Amniotic stem cell (primary cell): ENCODE measurements around the gene SNX19.
"Not testable (repeated sequence)": the region's sequence is repeated elsewhere in the genome, so short reads cannot be mapped to it uniquely, and the experiment has no call there.

Source experiments
- DNase-seq: peaks from one replicate; lab custom pipeline; 2025; lab: John Stamatoyannopoulos, UW

SNX19 gene

GRCh38 chr11:130873761-130874160 lies 42.5 kb downstream of the SNX19 start:
- peak; percentile 6 for DNase-seq

- DNase-seq, result peak; percentile 22
Observed at GRCh38 chr11:130872981-130873380, 43.3 kb downstream of the SNX19 start.

GRCh38 chr11:130872513-130872912 lies 43.8 kb downstream of the SNX19 start:
- DNase-seq, result no peak

- DNase-seq, result no peak
Observed at GRCh38 chr11:130872102-130872501, 44.2 kb downstream of the SNX19 start.

GRCh38 chr11:130871616-130872015 lies 44.7 kb downstream of the SNX19 start:
- DNase-seq, result no peak

GRCh38 chr11:130868721-130869390 lies 47.4 kb downstream of the SNX19 start:
- no peak for DNase-seq

GRCh38 chr11:130868086-130868710 lies 48.1 kb downstream of the SNX19 start:
- no peak for DNase-seq

- no peak for DNase-seq
Observed at GRCh38 chr11:130866831-130867230, 49.4 kb downstream of the SNX19 start.

- no peak for DNase-seq
Observed at GRCh38 chr11:130865774-130866114, 50.5 kb downstream of the SNX19 start.

GRCh38 chr11:130865091-130865773 lies 51.0 kb downstream of the SNX19 start:
- no peak for DNase-seq

- DNase-seq, result peak; percentile 73
Observed at GRCh38 chr11:130861902-130862860, 54.1 kb downstream of the SNX19 start.

- DNase-seq, result no peak
Observed at GRCh38 chr11:130861283-130861682, 55.0 kb downstream of the SNX19 start.

GRCh38 chr11:130859886-130860285 lies 56.4 kb downstream of the SNX19 start:
- no peak for DNase-seq

- no peak for DNase-seq
Observed at GRCh38 chr11:130858215-130858614, 58.1 kb downstream of the SNX19 start.

GRCh38 chr11:130855707-130856106 lies 60.6 kb downstream of the SNX19 start:
- DNase-seq, result not testable (repeated sequence)

GRCh38 chr11:130854483-130854882 lies 61.8 kb downstream of the SNX19 start:
- DNase-seq, result no peak

GRCh38 chr11:130852589-130852988 lies 63.7 kb downstream of the SNX19 start:
- DNase-seq, result no peak

GRCh38 chr11:130850185-130850944 lies 65.9 kb downstream of the SNX19 start:
- no peak for DNase-seq

- DNase-seq, result no peak
Observed at GRCh38 chr11:130849215-130849568, 67.1 kb downstream of the SNX19 start.

GRCh38 chr11:130848361-130849214 lies 67.7 kb downstream of the SNX19 start:
- DNase-seq, result no peak

- peak; percentile 79 for DNase-seq
Observed at GRCh38 chr11:130847517-130847916, 68.8 kb downstream of the SNX19 start.
